ENCODE measurements around the gene WDR82. TPM values are rescaled to one million over a fixed set of nuclear protein-coding genes. Genes with fewer than 3 reads are reported as not detected.
"Not testable (repeated sequence)": the region's sequence is repeated elsewhere in the genome, so short reads cannot be mapped to it uniquely, and the experiment has no call there.

WDR82 gene
- total RNA-seq, 2 donors from 2014 or later: 57.6 to 65.5 TPM

DNA sequence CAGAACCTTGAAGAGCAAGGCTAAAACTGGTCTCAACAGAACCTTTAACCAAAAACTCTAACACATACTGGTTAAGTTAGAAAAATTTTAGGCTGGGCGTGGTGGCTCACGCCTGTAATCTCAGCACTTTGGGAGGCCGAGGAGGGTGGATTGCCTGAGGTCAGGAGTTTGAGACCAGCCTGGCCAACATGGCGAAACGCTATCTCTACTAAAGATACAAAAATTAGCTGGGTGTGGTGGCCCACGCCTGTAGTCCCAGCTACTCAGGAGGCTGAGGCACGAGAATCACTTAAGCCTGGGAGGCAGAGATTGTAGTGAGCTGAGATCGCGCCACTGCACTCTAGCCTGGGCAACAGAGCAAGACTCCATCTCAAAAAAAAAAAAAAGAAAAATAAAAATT lies 6.3 kb downstream of the WDR82 start:
- intact Hi-C loops (cut with DNase I): not testable (repeated sequence)

DNA sequence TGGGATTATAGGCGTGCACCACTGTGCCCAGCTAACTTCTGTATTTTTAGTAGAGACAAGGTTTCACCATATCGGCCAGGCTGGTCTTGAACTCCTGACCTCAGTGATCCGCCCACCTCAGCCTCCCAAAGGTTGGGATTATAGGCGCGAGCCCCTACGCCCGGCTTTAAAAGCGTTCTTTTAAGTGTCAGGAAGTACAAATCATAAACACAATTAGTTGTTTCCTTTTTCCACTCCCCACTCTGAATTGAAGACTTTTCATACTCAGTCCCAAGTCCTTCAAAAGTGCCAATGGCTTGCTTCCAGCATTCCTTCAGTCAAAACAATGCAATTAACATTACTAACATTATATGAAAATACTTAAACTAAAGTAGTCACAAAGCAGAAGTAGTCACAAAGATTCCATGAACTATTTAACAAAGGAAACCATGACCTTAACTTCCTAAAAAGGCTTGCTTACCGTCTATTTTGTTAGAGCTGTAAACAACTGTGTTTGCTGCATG lies 8.1 kb downstream of the WDR82 start:
- DNase-seq (no peak), ATAC-seq (peak in 1 of 2 donors; percentile 21)
- intact Hi-C loops (cut with DNase I): no loop called here

More for the DNA sequence above, 6.3 kb downstream of the WDR82 start:
- not testable (repeated sequence) for ATAC-seq, DNase-seq

DNA sequence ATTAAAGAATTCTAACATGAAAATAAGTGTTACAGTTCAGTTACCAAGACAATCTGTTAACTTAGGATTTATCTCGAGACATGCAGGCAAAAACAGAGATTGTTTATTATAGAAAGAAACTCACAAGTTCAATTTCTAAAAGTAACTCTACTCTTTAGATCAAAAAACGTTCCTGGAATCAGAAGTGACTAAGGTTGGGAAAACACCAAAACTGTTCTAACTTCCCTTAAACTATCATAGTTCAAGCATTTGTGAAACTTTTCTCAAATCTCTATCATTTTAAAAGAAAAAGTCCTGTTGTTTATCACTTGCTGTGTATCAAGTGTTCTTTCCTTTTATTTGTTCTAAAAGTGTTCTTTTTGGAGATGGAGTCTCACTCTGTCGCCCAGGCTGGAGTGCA lies 8.7 kb downstream of the WDR82 start:
- ATAC-seq (no peak), DNase-seq (no peak)
- intact Hi-C loops (cut with DNase I): no loop called here

DNA sequence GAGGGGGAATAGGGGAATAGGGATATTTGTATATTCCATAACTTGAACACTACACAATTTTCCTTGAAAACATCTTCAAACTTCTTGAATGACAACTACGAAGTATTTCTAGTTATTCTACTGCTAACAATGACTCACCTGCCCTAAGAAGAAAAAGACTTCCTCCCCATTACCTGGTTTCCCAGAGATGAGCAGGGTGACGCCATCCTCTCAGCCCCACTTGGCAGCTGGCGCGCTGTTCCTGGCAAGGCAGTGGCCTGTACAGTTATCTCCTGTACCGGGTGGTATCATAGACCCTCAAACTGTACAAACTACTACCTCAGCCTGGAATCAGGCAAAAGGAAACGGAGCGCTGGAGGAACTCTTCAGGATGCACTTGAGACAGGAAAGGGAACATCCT lies 10.4 kb downstream of the WDR82 start:
- peak in 1 of 2 donors; percentile 43 for ATAC-seq
- intact Hi-C loops (cut with DNase I): no loop called here
- no peak for DNase-seq

DNA sequence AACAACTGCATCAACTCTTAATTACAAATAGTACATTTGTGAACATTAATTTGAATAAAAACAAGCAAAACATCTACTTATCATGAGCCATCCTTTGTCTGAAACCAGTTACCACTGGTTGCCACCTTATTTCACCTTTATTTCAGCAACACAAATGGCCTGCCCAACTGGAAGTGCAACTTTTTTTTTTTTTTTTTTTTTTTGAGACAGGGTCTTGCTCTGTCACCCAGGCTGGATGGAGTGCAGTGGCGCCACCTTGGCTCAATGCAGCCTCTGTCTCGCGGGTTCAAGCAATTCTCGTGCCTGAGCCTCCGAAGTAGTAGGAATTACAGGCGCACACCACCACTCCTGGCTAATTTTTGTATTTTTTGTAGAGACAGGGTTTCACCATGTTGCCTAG lies 13.1 kb downstream of the WDR82 start:
- intact Hi-C loops (cut with DNase I): no loop called here

DNA sequence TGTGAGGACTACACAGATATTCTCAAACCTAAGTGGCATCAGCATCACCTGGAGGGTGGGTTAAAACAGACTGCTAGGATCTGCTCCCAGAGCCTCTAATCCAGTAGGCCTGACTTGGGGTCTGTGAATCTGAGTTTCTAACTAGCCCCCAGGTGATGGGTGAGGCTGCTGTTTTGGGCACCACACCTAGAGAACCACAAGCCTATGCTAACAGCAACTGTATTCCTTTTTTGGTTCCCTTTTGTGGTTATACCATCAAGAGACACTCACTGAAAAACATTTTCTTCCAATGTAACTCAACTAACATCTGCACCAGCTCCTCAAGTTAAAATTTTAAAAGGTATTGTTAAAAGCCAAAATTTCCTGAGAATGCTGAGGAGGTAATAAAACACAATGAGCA lies 16.0 kb downstream of the WDR82 start:
- intact Hi-C loops (cut with DNase I): no loop called here
- no peak for ATAC-seq
- DNase-seq: no peak

More for the DNA sequence above, 13.1 kb downstream of the WDR82 start:
- ATAC-seq (no peak), DNase-seq (no peak)

DNA sequence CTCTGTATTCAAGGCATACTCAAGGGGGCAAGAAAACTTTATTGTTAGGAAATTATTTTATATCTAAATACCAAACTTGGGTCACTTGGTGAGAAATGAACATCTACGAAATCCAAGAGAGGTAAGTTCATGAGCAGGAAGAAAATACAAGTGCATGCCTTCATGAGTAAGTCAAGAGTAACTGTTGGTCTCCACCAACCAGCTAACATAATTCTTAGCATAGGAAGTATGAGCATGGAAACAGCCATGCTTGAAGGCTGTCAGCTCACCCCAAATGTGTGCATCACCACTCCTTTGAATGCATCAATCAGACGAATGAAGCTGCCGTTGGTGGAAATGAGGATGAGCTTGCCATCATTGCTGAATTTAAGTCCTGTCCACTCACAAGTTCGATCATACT lies 19.0 kb downstream of the WDR82 start:
- ATAC-seq: no peak

DNA sequence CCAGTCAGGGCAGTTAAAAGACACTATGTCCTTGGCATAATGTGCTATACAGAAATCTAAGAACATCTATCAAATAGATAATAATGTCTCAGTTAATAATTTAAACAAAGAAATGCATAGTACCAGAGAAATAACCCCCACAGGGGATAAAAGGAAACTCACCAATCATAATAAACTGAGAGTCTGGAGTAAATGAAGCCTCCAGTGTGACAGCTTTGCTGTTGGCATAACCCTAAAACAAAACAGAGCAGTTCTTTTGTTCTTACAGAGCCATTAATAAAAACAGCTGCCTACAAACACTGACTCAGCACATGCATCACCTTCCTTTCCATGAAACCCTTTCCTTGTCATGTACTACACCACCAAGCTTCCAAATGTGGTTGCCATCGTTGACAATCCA lies 19.4 kb downstream of the WDR82 start:
- ATAC-seq: no peak
- no peak for DNase-seq
- intact Hi-C loops (cut with DNase I): no loop called here

More for the DNA sequence above, 19.0 kb downstream of the WDR82 start:
- intact Hi-C loops (cut with DNase I): no loop called here
- no peak for DNase-seq

DNA sequence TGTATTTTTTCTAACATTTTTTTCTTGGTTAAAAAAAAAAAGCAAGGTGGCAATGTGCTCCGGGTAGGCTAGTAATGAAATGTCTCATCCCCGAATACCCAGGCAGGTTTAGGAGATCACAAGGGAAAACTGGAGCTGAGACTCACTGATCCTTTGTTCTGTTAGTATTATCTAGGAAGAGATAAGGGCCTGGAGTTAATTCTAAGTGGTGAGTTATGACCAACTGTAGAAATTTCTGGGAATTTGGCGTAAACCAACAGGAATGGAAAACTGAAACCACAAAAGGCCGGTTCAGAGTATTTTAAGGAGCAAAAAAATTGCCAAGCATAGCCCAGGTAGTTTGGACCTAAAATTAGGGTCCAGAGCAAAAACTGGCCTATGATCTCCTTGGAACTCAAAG lies 20.5 kb downstream of the WDR82 start:
- ATAC-seq (no peak), DNase-seq (no peak)
- intact Hi-C loops (cut with DNase I): no loop called here

DNA sequence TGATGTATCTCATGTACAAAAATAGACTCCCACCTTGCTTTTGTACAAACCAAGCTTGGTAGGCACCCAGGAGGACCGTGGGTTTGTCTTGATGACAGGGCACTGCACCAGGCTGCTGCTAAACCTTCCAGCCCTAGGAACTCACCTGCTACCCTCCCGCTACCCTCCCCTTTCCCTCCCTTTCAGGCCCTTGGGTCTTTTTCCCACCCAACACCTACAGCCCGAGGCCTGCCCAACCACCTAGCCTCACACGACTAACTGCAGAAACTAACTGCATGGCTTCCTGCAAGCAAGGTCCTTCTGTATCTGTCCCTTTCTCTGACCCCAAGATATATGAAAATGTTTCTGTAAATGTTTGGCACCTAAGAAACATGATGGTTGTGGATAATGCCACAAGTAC lies 21.8 kb downstream of the WDR82 start:
- intact Hi-C loops (cut with DNase I): no loop called here
- ATAC-seq (no peak), DNase-seq (no peak)

DNA sequence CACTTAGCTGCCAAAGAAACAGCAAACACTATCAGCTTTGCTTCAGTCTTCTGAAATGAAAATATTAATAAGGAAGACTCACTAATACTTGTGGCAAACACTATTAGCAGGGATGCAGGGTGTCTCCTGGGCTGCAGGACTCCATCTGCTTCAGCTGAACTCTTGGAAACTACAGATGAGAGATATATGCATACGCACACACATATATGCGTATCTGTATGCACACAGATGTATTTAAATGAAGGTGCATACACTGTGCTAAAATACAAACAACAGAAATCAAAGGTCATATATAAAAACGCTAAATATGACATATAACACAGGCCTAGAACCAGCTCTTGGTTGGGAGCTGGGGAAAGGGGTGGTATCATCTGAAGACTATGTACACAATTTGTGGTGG lies 22.3 kb downstream of the WDR82 start:
- intact Hi-C loops (cut with DNase I): no loop called here
- no peak for DNase-seq
- no peak for ATAC-seq

DNA sequence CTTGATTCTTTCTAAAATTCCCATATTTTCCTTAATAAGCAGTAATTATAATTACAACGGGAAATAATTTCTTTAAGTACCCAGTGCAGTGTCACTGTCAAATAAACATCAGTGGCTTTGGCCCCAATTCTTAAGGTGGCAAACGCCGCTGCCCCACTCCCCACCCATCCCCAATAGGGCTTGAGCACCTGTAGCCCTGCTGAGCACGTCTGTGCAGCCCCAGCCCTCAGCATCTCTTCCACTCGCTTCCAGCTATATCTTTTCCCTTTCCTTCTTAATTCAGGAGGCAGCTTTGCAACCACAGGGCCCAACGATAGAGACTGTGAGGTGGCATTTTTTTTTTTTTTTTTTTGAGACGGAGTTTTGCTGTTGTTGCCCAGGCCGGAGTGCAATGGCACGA lies 23.8 kb downstream of the WDR82 start:
- no peak for ATAC-seq
- intact Hi-C loops (cut with DNase I): no loop called here
- DNase-seq: no peak

DNA sequence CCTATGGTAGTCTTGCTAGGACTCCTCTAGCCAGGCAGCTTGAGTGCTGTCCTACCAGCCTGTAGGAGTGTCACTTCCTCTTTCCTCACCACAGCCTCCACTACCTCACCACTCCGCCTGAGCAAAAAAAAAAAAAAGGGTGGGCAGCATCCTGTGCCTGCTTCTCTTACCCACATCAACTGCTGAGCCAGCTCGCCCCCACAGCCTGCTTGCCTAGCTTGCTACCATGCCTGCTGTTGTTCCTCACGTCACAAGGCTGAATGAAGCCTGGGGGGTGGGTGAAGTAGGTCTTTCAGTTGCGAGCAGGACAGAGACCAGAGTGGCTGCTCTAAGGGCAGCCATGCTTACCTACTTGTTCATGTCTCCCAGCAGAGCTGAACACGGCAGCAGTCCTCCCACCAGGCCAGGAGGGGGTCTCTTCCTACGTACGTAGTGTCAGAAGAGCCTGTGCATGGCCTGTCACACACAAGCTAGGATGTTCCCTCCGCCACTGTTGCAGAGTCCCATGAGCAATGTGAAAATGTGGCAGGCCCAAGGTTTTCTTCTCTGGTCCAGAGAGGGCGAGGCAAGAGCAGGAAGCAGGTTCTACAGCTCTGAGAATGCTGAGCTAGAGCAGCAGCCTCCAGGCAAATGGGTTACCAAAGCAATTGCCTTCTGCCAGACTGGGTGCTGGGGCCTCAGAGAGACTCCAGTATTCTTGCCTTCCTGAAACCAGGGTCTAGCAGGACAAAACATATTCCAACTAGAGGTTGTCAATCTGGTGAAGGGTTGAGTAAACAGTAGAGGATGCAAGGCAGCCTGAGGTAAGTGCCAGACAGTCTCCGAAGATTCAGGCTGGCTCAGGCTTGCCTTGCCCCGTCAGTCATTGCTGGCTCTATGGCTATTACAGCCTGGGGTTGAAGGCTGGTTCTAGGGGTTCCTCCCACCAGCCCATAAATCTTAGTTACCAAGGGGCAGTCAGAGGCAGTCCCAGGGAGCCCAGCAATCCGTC lies 24.8 kb downstream of the WDR82 start:
- DNase-seq (peak; percentile 64), ATAC-seq (peak; percentile 70 to 81)
- intact Hi-C loops (cut with DNase I): no loop called here

DNA sequence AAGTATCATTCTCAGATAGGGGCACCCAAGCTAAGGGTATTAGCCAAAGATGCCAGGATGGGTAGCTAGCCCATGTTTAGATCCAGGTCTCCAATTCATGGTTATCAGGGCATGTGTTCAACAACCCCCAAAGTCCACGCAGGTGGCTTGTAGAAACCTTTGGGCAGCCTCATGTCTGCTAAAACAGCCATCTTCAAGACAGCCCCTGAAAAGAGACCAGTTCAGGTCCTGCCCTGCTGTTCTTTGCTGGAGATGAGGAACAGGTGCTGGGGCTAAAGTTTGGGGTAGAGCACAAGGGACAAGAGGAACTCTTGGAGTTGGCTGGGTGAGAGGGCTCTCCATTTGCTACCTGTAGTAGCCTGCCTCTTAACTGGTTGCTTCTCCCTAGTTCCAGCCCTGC lies 28.3 kb downstream of the WDR82 start:
- no peak for ATAC-seq
- intact Hi-C loops (cut with DNase I): no loop called here
- DNase-seq: no peak

DNA sequence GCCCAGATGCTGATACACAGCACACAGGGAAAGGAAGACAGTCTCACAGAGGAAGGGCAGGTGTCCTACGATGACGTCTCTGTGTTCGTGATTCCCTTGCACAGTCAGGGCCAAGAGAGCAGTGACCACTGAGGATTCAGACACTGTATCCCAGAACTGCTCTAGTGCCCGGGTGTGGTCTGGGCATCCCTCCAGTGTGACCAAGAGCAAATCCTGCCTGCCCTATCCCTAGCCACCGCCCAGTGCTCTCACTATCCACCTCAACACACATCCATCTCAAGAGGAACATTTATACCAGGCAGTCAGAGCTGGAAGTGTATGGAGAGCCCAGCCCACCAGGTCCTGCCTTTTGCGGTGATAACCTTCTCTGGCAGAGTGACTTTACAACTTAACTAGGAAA lies 28.8 kb downstream of the WDR82 start:
- intact Hi-C loops (cut with DNase I): no loop called here
- ATAC-seq (no peak), DNase-seq (no peak)

DNA sequence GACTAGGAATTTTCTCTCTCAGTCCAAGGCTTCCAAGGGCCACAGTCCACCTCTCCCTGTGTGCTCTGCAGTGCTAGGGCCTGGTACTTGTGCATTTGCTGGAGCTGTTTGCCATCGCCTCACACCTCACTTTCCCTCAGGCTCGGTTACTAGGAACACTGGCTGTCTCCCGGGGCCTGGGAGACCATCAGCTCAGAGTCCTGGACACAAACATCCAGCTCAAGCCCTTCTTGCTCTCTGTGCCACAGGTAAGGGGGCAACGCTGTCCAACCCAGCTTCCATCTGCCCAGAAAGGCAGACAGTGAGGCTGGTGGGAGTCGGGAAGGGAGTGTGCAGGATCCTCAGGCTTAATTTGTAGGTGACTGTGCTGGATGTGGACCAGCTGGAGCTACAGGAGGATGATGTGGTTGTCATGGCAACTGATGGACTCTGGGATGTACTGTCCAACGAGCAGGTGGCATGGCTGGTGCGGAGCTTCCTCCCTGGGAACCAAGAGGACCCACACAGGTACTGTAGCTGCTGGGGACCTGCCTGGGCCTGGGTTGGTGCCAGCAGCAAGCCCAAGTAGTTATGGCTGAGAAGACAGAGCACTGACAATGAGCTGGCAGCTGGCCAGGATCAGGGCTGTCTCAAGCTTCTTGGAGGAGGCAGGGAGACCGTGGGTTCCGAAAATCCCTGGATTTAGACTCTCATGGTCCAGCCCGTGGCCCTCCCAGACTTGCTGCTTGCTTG lies 29.5 kb downstream of the WDR82 start:
- peak; percentile 61 for DNase-seq
- ATAC-seq: no peak
- intact Hi-C loops (cut with DNase I): no loop called here

DNA sequence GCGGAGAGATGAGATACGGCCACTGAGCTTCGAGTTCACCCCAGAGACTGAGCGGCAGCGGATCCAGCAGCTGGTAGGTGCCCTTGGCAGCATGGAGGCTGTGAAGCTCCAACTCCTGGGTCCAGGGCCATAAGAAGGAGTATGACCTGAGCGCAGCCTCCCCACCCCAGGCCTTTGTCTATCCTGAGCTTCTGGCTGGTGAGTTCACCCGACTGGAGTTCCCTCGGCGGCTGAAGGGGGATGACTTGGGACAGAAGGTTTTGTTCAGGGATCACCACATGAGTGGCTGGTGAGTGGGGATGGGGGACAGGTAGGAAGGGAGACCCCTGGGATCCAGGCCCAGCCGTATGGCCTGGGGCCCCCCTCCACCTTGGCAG lies 30.3 kb downstream of the WDR82 start:
- ATAC-seq (no peak), DNase-seq (no peak)
- intact Hi-C loops (cut with DNase I): no loop called here

DNA sequence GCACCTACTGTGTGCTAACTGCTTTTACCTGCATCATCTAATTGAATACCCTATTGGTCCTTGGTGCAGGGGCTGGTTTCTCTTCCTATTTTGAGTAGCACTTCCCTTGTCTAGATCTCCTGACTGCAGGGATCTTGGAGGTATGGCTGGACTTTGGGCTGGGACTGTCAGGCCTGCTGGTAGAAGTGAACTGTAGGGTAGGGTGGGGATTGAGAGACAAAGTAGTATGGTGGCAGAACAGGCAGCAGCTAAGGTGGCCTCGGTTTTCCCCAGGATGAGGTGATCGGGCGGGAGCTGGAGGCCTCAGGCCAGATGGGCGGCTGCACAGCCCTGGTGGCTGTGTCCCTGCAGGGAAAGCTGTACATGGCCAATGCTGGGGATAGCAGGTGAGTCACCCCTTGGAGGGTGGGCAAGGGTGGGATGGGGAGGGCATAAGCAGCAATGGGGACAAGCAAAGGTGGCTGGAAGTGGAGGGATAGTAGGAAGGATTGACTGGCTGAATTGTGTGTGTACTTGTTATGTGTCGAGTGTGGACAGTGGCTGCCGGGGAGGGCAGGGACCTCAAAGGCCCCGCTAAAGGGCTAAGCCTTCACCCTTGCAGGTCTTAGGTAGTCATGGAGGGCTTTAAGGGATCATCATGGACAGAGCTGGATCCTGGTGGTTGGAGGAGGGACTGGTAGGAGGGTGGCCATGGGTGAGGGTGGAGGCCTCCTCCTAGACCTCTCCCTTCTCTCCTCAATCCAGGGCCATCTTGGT lies 30.9 kb downstream of the WDR82 start:
- ATAC-seq: no peak
- DNase-seq: no peak

DNA sequence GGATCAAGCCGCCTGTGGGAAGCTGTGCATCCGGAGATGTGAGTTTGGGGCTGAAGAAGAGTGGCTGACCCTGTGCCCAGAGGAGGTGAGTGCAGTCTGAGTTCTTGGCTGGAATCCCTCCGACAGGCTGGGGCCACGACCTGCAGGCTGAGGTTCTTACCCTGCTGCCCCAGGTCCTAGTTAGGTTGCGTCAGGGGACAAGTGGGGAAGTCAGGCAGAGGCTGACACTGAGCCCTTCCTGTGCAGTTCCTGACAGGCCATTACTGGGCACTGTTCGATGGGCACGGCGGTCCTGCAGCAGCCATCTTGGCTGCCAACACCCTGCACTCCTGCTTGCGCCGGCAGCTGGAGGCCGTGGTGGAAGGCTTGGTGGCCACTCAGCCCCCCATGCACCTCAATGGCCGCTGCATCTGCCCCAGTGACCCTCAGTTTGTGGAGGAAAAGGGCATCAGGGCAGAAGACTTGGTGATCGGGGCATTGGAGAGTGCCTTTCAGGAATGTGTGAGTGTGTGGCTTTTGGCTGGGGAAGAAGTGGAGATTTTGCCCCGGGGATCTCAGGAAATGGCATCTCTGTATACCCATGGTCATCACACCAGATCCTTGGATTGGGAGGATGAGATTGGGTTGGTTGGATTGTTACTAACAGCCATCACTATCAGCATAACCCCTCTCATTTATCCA lies 31.6 kb downstream of the WDR82 start:
- ATAC-seq (peak in 1 of 2 donors; percentile 5), DNase-seq (no peak)
- intact Hi-C loops (cut with DNase I): no loop called here

More for the DNA sequence above, 30.9 kb downstream of the WDR82 start:
- intact Hi-C loops (cut with DNase I): no loop called here
